22Rv1 (cell line): ENCODE measurements around the gene ERMAP.

Experiments used
- CTCF ChIP-seq: fragments of 450-650 bp; IDR thresholded peaks from 2 replicates; pipeline ENCODE4 v1.5.1; 2017; ENCODE audit warnings: mild to moderate bottlenecking
- ZFX ChIP-seq: fragments of 450-650 bp; IDR thresholded peaks from 2 replicates; pipeline ENCODE4 v1.6.1; 2017; ENCODE audit warnings: antibody characterized with exemption, borderline replicate concordance

GRCh38 chr1:42806171-42806570 is 10.8 kb upstream of the ERMAP start:
- TF ChIP-seq CTCF: no peak
- TF ChIP-seq ZFX: no peak
